ENCODE measurements around the gene RXFP4. TPM values are rescaled to one million over a fixed set of nuclear protein-coding genes. Genes with fewer than 3 reads are reported as not detected.

The RXFP4 gene
- total RNA-seq, 1 donor from 2014 or later: not detected

DNA sequence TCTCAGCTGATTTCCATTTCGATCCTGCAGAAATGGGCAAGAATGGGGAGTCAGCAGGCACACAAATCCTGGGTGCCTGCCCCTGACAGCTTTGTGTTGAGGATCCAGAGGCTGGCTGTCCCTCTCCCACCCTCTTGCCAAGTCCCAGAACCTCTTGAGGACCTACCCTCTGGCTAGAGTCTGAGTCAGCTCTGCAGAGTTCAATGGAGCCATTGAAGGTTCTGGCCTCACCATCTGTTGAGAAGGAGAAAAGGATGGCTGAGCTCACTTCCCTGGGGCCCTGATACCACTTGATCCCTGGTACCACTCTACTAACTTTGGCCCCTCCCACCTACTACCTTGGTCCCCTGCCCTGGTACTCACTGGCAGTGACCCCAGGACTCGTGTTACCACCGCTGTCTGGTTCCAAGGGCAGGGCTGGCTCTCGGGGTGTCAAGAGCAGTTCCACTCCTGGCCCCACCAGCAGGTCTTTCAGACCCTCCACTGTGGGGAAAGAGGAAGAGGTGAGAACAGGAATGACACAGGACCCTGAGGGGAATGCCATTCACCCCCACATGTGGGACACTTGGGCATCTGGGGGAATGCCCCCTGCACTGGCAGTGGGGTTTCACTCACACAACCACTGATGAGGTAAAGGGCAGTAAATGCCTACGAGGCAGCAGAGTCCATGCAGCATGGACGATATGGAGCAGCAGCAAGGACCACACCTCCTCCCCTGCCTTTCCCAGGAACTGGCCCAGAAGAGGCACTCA, 10.5 kb downstream of the RXFP4 start:
- Mint-ChIP-seq H3K27ac (no peak overlapping the region), H3K36me3 (ENCODE audit: low read depth) (peaks cover 72% of the 10 kb centered on the region)
- intact Hi-C loops (cut with micrococcal nuclease): no loop called here

DNA sequence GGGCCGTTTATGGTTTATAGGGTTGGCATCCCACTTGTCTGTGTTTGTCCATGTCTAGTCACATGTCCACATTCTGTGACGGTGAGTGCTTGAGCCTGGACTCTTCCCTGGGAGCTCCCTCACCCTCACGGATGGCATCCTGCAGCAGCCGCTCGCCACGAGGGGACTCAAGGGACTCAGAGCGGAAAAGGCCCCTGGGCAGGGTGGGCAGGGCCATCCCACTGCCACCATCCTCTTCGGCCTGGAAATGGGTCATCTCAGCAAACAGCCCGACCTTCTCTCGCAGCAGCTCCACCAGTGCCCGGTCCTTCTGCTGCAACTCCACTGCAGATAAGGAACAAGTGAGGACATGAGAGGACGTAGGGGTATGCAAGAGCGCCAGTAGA, 11.1 kb downstream of the RXFP4 start:
- intact Hi-C loops (cut with micrococcal nuclease): no loop called here
- Mint-ChIP-seq H3K27ac (no peak overlapping the region), H3K4me1 (ENCODE audit: low read depth) (peaks cover 2% of the 10 kb centered on the region), H3K9me3 (no peaks in the 10 kb centered on the region), H3K27me3 (ENCODE audit: low read depth) (no peaks in the 10 kb centered on the region), H3K4me3 (ENCODE audit: low read depth) (no peak overlapping the region), H3K36me3 (ENCODE audit: low read depth) (peaks cover 73% of the 10 kb centered on the region)
- no peak for DNase-seq (ENCODE audit: low spot score)

More for the DNA sequence above, 10.5 kb downstream of the RXFP4 start:
- no peak for DNase-seq (ENCODE audit: low spot score)
- no peaks in the 10 kb centered on the region for H3K9me3 Mint-ChIP-seq
- H3K4me3 Mint-ChIP-seq (ENCODE audit: low read depth): no peak overlapping the region
- H3K27me3 Mint-ChIP-seq (ENCODE audit: low read depth): no peaks in the 10 kb centered on the region
- peaks cover 7% of the 10 kb centered on the region for H3K4me1 Mint-ChIP-seq (ENCODE audit: low read depth)

DNA sequence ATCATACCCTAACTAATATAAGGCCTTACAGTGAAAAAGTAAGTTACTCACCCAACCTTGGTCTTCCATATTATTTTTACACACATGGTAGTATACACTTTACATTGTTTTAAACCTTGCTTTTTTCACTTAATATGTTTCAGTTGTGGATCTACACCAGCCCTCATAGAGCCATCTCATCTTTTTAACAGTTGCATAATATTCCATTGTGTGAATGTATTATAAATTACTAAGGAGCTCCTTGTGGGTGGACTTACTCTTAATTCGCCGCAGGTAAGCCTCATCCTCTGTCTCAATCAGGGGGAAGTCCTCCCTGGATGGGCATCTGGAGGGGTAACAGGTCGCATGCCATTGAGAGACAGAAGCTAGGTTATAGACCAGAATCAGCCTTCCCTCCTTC, 13.2 kb downstream of the RXFP4 start:
- no peaks in the 10 kb centered on the region for H3K27me3 Mint-ChIP-seq (ENCODE audit: low read depth)
- no peaks in the 10 kb centered on the region for H3K9me3 Mint-ChIP-seq
- H3K27ac Mint-ChIP-seq: no peak overlapping the region
- DNase-seq (ENCODE audit: low spot score): no peak
- no peak overlapping the region for H3K4me3 Mint-ChIP-seq (ENCODE audit: low read depth)
- H3K36me3 Mint-ChIP-seq (ENCODE audit: low read depth): peaks cover 75% of the 10 kb centered on the region
- no peaks in the 10 kb centered on the region for H3K4me1 Mint-ChIP-seq (ENCODE audit: low read depth)
- intact Hi-C loops (cut with micrococcal nuclease): no loop called here

DNA sequence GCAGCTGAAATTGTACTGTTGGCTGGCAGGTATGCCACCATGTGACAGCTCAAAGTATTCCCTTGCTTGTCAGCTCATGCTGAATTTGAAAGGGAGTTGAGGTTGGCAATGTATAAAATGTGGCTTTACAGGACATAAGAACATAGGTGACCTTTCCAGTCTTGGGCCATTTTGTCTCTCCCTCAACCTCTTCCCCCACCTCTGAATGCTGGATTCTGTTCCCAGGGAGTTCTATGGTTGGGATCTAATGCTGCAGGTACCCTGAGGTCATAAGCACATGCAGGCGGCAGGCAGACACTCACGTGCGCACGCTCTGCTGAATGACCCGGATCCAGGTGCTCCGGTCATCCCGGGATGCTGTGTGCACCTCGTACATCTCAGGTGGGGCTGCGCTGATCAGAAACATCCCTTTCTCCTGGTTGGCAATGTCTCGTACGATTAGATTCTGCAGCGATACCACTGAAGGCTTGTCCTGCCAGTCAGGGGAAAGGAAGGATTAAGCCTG, 16.0 kb downstream of the RXFP4 start:
- H3K9me3 Mint-ChIP-seq: no peaks in the 10 kb centered on the region
- H3K27me3 Mint-ChIP-seq (ENCODE audit: low read depth): no peaks in the 10 kb centered on the region
- intact Hi-C loops (cut with micrococcal nuclease): no loop called here
- peaks cover 11% of the 10 kb centered on the region for H3K4me1 Mint-ChIP-seq (ENCODE audit: low read depth)
- no peak overlapping the region for H3K27ac Mint-ChIP-seq
- H3K36me3 Mint-ChIP-seq (ENCODE audit: low read depth): peaks cover 80% of the 10 kb centered on the region
- DNase-seq (ENCODE audit: low spot score): no peak
- no peak overlapping the region for H3K4me3 Mint-ChIP-seq (ENCODE audit: low read depth)

DNA sequence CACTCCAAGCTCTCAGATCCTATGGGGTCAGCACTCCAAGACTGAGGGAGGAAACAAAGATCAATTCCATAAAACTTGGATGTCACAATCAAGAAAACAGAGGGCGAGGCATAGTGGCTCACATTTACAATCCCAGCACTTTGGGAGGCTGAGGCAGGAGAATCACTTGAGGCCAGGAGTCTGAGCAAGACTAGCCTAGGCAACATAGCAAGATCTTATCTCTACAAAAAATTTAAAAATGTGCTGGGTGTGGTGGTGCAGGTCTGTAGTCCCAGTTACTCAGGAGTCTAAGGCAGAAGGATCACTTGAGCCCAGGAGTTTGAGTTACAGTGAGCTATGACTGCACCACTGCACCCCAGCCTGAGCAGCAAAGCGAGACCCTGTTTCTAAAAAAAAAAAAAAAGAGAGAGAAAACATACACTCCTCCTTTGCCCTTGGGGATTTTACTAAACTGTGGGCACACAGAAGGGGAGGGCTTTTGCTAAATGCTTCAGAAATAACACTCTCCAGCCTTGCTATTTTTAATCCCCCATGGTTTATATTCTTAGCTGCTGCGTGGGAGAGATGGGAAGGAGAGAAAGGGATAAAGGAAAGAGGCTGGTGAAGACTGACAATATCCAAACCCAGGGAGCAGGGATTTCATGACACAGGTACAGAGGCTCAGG, 18.8 kb downstream of the RXFP4 start:
- Mint-ChIP-seq H3K36me3 (ENCODE audit: low read depth) (peaks cover 72% of the 10 kb centered on the region), H3K27ac (peak overlapping the region; percentile 62), H3K4me3 (ENCODE audit: low read depth) (no peak overlapping the region), H3K4me1 (ENCODE audit: low read depth) (peaks cover 17% of the 10 kb centered on the region), H3K9me3 (no peaks in the 10 kb centered on the region), H3K27me3 (ENCODE audit: low read depth) (no peaks in the 10 kb centered on the region)
- DNase-seq (ENCODE audit: low spot score): no peak
- intact Hi-C loops (cut with micrococcal nuclease): no loop called here

DNA sequence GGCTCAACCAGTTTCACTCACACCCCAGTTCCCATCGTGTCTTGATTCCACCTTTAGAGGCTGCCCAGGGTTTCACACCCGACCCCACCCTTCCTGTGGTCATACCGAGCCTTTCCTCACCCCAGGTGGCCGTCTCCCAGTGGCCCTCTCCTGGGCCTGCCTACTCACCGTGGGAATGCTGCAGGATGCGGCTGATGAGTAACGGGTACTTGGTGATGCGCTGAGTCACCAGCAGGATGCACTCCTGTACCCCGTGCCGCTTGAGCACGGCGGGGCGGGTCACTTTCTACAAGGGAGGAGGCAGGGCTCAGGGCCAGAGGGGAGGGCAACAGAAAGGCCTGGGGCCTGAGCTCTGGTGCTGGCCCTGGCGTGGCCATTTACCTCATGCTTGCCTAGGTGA, 20.5 kb downstream of the RXFP4 start:
- peak overlapping the region; percentile 49 for H3K27ac Mint-ChIP-seq
- peaks cover 18% of the 10 kb centered on the region for H3K4me1 Mint-ChIP-seq (ENCODE audit: low read depth)
- H3K36me3 Mint-ChIP-seq (ENCODE audit: low read depth): peaks cover 85% of the 10 kb centered on the region
- intact Hi-C loops (cut with micrococcal nuclease): no loop called here
- no peak overlapping the region for H3K4me3 Mint-ChIP-seq (ENCODE audit: low read depth)
- DNase-seq (ENCODE audit: low spot score): no peak
- H3K9me3 Mint-ChIP-seq: no peaks in the 10 kb centered on the region
- H3K27me3 Mint-ChIP-seq (ENCODE audit: low read depth): no peaks in the 10 kb centered on the region

DNA sequence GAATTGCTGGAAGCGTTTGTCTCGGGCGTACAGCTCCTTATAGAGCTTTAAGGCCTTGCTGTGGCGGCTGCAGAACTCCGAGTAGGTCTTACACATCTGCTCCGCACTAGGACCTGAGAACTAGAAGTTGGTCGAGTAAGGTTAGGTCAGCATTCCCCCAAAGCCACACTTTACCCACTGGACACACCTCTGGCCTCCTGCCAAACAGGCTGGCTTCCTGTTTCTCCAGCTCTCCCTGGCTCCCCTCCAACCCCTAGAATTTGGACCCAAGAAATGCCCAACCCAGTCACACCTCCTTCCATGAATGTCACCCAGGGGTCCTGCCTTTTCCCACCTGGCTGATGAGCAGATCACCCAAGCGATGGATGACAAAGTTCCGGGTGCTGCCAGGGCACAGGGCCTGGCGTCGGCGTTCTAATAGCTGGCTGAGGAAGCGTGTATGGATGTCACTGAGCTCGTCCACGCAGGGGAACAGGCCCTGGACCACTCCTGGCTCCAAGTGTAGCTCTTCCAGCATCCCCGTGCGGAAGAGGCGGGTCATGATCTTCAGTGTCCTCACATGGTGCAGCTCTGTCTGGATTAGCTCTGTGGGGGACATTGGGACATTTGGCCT, 21.3 kb downstream of the RXFP4 start:
- Mint-ChIP-seq H3K27ac (no peak overlapping the region), H3K4me3 (ENCODE audit: low read depth) (no peak overlapping the region), H3K9me3 (no peaks in the 10 kb centered on the region), H3K4me1 (ENCODE audit: low read depth) (peaks cover 23% of the 10 kb centered on the region), H3K36me3 (ENCODE audit: low read depth) (peaks cover 85% of the 10 kb centered on the region), H3K27me3 (ENCODE audit: low read depth) (no peaks in the 10 kb centered on the region)
- intact Hi-C loops (cut with micrococcal nuclease): no loop called here
- no peak for DNase-seq (ENCODE audit: low spot score)

DNA sequence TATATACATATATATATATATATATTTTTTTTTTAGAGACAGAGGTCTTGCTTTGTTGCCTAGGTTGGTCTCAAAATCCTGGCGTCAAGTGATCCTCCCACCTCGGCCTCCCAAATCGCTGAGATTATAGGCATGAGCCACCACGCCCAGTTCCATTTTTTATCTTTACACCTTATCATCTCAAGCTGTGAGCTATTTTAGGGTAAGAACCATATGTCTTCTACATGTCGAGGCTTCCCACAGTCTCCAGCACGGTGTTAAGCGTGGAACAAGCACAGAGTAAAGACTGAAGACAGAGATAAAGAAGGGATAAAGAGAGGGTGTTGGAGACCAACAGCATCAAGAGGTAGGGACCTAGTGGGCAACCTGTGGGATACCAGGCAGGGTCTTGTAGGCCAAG, 22.8 kb downstream of the RXFP4 start:
- Mint-ChIP-seq H3K36me3 (ENCODE audit: low read depth) (peaks cover 88% of the 10 kb centered on the region), H3K9me3 (no peaks in the 10 kb centered on the region), H3K27me3 (ENCODE audit: low read depth) (no peaks in the 10 kb centered on the region), H3K27ac (no peak overlapping the region), H3K4me3 (ENCODE audit: low read depth) (no peak overlapping the region), H3K4me1 (ENCODE audit: low read depth) (peaks cover 38% of the 10 kb centered on the region)
- intact Hi-C loops (cut with micrococcal nuclease): no loop called here
- DNase-seq (ENCODE audit: low spot score): no peak

DNA sequence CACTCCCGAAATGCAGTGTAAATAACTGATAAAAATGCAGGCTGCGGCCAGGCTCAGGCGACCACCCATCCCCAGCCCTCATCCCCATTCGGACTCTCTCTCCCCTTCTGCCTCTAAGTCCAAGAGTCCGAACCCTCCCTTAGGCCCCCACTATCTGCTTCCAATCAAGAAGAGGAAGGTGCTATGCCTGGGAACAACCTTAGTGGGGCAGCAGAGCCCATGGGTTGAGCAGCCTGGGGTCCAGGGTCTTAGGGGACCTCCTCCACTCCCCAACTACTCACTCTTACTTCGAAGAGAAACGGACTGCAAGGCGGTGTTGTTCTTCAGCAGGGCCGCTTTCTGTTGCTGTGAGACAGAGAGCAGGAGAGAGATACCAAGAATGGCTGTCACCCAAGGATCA, 24.7 kb downstream of the RXFP4 start:
- intact Hi-C loops (cut with micrococcal nuclease): no loop called here
- Mint-ChIP-seq H3K4me3 (ENCODE audit: low read depth) (no peak overlapping the region), H3K27me3 (ENCODE audit: low read depth) (no peaks in the 10 kb centered on the region), H3K9me3 (no peaks in the 10 kb centered on the region), H3K36me3 (ENCODE audit: low read depth) (peaks cover 88% of the 10 kb centered on the region), H3K27ac (peak overlapping the region; percentile 54), H3K4me1 (ENCODE audit: low read depth) (peaks cover 47% of the 10 kb centered on the region)
- DNase-seq (ENCODE audit: low spot score): no peak

DNA sequence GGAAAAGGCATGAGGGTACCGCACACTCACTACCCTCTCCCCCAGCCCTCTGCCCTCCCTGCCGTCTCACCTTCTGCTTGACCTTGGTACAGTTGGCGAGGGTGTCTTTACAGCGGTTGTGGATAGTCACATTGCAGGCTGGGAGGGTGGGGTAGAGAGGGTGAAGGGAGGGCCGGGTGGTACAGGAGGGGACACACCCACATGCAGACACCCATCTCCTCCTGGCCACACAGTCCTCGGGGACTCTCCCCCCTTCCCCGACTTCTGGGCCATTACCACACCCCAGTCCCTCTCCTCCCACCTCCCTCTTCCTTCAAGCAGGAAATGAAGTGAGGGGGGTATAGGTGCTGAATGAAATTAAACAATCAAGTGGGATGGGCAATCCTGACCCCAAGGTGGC, 25.3 kb downstream of the RXFP4 start:
- peaks cover 82% of the 10 kb centered on the region for H3K36me3 Mint-ChIP-seq (ENCODE audit: low read depth)
- no peak for DNase-seq (ENCODE audit: low spot score)
- H3K4me1 Mint-ChIP-seq (ENCODE audit: low read depth): peaks cover 51% of the 10 kb centered on the region
- H3K4me3 Mint-ChIP-seq (ENCODE audit: low read depth): no peak overlapping the region
- no peaks in the 10 kb centered on the region for H3K9me3 Mint-ChIP-seq
- intact Hi-C loops (cut with micrococcal nuclease): no loop called here
- H3K27me3 Mint-ChIP-seq (ENCODE audit: low read depth): no peaks in the 10 kb centered on the region
- peak overlapping the region; percentile 54 for H3K27ac Mint-ChIP-seq

DNA sequence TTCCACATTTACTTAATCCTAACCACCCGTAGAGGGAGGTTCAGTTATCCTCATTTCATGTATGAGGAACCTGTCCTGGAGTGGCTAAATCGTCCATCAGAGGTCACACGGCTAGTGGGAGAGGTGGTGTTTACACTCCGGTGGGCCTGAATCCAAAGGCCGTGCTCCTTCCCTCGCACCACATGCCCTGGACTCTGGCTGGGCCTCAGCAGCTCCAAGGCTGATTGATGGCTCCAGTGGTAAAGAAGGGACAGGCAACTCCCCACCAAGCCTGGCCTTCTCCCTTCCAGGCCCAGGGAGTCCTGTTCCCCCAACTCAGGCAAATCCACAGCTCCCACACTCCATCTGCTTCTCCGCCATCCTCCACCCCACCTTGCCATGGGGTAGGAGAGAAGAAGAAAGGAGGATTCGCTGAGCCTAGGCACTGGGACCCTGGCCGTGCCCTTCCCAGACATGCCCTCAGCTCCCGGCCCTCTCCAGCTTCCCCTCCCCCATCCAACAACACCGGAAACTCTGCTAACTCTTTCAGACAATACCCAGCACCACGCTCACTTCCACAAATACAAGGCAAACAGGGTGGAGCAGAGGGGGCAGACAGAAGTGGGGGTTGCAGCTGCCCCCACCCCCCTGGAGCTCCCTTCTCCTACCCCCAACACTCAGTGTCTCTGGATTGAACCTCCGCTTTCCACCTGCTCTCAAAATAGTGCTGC, 26.1 kb downstream of the RXFP4 start:
- Mint-ChIP-seq H3K36me3 (ENCODE audit: low read depth) (peaks cover 81% of the 10 kb centered on the region), H3K4me1 (ENCODE audit: low read depth) (peaks cover 56% of the 10 kb centered on the region)
- intact Hi-C loops (cut with micrococcal nuclease): no loop called here

DNA sequence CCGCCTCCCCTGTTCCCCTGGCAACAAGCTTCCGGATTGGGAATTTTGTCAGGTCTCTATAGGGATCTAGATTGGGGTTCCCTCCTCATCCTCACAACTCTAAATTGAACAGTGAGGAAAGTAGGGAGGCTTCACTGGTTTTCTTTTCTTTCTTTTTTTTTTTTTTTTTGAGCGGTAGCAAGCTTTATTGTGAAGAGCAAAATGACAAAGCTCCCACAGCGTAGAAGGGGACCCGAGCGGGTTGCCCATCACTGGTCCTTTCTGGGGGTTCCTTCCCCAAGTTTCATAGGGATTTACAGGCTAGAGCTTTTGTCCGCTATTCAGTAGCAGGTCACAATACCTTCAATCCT, 26.6 kb downstream of the RXFP4 start:
- intact Hi-C loops (cut with micrococcal nuclease): no loop called here
- H3K9me3 Mint-ChIP-seq: no peaks in the 10 kb centered on the region
- H3K4me3 Mint-ChIP-seq (ENCODE audit: low read depth): peak overlapping the region; percentile 40
- peaks cover 81% of the 10 kb centered on the region for H3K36me3 Mint-ChIP-seq (ENCODE audit: low read depth)
- H3K27ac Mint-ChIP-seq: peak overlapping the region; percentile 84
- H3K27me3 Mint-ChIP-seq (ENCODE audit: low read depth): no peaks in the 10 kb centered on the region
- no peak for DNase-seq (ENCODE audit: low spot score)
- H3K4me1 Mint-ChIP-seq (ENCODE audit: low read depth): peaks cover 59% of the 10 kb centered on the region

More for the DNA sequence above, 26.1 kb downstream of the RXFP4 start:
- no peaks in the 10 kb centered on the region for H3K9me3 Mint-ChIP-seq
- H3K27ac Mint-ChIP-seq: peak overlapping the region; percentile 84
- H3K27me3 Mint-ChIP-seq (ENCODE audit: low read depth): no peaks in the 10 kb centered on the region
- peak overlapping the region; percentile 40 for H3K4me3 Mint-ChIP-seq (ENCODE audit: low read depth)
- no peak for DNase-seq (ENCODE audit: low spot score)

Measured in activated T-helper 2 cell treated with anti-CD3 and anti-CD28 coated beads, Interferon-gamma antibody, Interleukin-2, Interleukin-4, amounts not matched to agents 10 μg/mL and 5 μg/mL and 100 μg/mL, durations not matched to agents 14 hours and 24 hours and 36 hours (primary cell).